Measurements from ENCODE around the gene PLAGL2. TPM values are rescaled to one million over a fixed set of nuclear protein-coding genes. Genes with fewer than 3 reads are reported as not detected.

PLAGL2 gene
- total RNA-seq, 1 experiment from 2014 or later, result 7.7 TPM

- peak; percentile 24 for DNase-seq (ENCODE audit: low read depth)
Observed at GRCh38 chr20:32231847-32232246, 24.3 kb upstream of the PLAGL2 start.

DNA sequence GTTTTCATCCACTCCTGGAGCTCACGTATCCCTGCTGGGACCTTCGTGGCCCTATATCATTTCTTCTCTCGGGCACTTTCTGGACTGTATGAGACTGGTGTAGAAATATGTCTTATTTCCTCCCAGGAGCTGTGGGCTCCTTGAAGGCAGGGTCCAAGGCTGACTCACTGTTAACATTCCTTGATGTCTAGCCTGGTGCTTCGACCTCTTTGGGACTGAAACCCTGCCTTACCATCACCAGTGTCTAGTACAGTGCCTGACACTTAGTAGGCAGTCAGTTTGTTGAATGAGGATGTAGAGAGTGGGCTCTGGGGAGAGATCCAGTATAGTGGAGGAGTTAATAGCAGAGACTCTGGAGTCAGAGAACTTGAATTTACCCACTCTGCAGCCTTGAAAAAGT is 23.7 kb upstream of the PLAGL2 start:
- DNase-seq (ENCODE audit: low read depth), result no peak

GRCh38 chr20:32230707-32231106 is 23.2 kb upstream of the PLAGL2 start:
- DNase-seq (ENCODE audit: low read depth), result no peak

DNA sequence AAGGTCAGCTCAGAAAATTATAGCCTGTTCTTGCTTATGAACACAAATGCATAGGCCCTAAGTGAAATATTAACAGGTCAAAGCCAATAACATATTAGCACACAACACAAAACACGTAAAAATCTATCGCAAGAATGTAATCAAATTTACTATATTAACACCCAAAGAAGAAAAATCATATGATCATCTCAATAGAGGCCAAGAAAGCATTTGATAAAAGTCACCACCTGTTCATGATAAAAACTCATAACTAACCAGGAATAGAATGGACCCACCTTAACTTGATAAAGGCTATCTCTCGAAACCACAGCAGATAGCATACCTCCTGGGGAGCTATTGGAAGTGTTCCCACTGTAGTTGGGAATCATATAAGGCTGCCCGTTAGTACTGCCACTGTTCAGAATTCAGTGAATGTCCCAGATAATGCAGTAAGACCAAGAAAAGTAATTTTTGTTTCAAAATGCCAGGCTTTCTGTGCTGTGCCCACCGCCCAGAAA is 21.8 kb upstream of the PLAGL2 start:
- no peak for DNase-seq (ENCODE audit: low read depth)

- no peak for DNase-seq (ENCODE audit: low read depth)
Observed at GRCh38 chr20:32227744-32228688, 20.5 kb upstream of the PLAGL2 start.

DNA sequence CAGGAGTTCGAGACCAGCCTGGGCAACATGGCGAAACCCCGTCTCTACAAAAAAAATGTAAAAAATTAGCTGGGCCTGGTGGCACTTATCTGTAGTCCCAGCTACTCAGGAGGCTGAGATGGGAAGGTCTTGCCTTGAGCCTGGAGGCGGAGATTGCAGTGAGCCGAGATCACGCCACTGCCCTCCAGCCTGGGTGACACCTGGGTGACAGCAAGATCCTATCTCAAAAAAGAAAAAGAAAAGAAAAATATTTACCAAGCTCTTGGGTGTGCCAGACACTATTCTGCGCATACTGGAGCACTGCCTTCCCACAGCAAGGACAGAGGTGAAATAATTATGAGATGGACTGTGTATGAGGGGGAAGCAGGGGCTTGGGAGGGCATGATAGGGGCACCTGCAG is 19.8 kb upstream of the PLAGL2 start:
- no peak for DNase-seq (ENCODE audit: low read depth)

DNA sequence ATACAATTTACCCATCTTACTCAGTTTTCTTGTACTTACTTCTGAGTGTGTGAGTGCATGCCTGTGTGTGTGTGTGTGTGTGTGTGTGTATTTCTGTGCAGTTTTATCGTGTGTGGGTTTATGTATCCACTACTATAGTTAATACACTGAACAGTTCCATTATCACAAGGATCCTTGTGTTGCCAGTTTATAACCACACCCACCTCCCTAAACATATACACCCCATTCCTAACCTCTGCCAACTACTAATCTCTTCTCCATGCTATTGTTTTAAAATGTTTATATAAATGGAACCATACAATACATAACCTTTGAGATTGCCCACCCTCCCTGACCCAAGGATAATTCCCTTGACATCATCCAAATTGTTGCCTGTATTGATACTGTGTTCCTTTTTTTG is 18.8 kb upstream of the PLAGL2 start:
- no peak for DNase-seq (ENCODE audit: low read depth)

DNA sequence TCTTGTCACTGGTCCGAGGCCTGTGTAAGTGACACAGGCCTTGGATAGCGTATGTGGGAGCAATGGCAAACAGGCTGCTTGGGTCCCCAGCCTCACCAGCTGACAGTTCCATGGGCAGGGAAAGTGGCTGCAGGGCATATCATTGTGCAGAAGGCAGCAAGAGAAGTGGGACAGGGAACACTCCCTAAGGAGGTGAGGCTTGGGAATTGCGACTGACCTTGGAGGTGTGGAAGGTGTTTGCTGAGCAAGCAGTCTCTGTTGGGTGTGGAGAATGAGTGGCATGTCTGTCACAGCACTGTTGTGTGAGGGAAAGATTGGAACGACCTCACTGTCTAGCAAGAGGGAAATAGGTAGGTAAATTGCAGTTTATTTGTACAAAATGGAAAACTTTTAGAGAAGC is 16.9 kb upstream of the PLAGL2 start:
- no peak for DNase-seq (ENCODE audit: low read depth)

GRCh38 chr20:32218156-32218900 is 10.8 kb upstream of the PLAGL2 start:
- DNase-seq (ENCODE audit: low read depth), result no peak

- no peak for DNase-seq (ENCODE audit: low read depth)
Observed at GRCh38 chr20:32216179-32217142, 8.9 kb upstream of the PLAGL2 start.

DNA sequence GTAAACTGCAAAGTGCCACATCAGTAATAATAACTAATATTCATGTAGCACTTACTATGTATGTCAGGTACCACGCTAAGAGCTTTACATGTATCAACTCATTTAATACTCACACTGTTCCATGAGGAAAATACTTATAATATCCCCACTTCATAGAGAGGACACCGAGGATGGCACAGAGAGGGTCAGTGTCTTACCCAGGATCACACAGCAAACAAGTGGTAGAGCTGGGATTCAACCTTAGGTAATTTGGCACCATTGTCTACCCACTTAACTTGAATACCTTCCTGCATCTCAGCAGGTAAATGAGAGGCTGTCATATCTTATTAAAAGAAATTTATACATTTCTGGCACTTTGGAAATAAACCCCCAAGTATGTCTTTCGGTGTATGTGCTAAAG is 8.2 kb upstream of the PLAGL2 start:
- no peak for DNase-seq (ENCODE audit: low read depth)

GRCh38 chr20:32215147-32215546 is 7.6 kb upstream of the PLAGL2 start:
- DNase-seq (ENCODE audit: low read depth), result no peak

DNA sequence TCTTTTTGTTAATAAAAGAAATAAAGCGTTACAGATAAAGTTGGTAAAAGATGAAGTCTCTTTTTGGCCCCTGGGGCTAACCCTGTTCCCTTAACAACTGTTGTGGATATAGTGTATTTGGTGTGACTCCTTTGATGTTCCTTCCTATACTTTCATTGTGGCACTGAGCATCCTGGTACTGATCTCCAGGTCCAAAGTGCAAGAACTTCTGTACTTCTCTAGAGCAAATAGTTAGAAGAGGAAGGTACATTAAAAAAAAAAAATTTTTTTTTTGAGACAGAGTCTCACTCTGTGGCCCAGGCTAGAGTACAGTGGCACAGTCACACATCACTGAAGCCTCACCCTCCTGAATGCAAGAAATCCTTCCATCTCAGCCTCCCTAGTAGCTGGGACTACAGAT is 6.3 kb upstream of the PLAGL2 start:
- DNase-seq (ENCODE audit: low read depth), result no peak

- no peak for DNase-seq (ENCODE audit: low read depth)
Observed at GRCh38 chr20:32209850-32210605, 2.5 kb upstream of the PLAGL2 start.

DNA sequence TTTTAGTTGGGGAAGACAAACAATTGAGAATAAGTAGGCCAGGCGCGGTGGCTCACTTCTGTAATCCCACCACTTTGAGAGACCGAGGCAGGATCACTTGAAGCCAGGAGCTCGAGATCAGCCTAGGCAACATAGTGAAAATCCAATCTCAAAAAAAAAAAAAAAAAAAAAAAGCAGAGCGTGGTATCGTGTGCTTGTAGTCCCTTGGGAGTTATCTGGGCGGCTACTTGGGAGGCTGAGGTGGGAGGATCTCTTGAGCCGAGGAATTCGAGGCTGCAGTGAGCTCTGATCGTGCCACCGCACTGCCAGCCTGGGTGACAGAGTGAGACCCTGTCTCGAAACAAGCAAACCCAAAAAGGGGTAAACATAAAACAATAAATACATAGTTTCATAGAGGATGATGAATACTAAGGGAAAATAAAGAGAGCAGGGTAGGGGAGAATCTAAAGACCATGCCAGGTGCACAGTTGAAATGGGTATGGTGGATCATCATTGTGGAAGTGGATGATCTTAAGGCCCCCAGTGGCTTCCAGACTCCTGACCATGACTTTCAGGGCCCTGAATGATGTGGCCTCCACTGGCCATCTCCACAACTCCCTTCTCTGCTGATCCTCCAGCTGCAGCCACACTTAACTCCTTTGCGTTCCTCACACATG is 1.1 kb upstream of the PLAGL2 start:
- no peak for DNase-seq (ENCODE audit: low read depth)

DNA sequence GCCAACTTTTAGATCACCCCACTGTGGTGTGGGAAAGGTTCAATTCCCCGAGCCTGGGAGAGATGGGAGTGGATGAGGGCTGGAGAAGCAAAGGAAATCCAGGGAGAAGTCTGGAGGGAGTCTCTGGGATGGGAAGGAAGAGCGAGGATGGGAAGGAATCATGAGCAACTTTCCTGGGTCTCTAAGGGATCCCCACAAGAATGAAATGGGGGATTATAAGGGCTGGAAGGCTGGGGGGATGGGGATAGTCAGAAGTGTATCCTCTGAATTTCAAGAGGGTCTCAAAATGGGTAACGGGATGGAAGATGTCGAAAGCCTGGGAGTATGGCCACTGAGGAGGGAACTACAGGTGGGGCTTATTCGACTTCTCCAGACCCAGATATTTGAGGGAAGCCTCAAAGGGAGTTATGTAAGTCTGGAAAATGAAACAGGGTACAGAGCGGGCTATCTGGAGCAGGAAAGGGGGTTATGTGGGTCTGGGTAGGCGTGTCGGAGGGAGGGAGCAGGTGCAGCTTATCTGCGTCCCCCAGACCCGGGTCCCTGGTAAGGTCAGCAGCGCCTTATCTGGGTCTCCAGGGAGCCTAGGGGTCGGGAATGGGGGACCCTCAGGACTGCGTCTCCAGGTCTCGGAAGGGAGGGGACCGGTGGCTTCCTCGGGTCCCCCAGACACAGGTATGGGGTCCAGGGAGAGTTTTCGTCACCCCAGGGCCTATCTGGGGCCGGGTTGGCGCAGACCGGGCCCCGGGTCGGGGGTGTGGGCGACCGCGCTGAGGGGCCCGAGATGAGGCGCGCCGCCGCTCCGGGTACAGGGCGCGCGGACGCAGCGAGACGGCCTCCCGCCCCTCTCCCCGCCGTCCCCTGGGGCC is 550 bp downstream of the PLAGL2 start:
- DNase-seq (ENCODE audit: low read depth), result peak; percentile 19

DNA sequence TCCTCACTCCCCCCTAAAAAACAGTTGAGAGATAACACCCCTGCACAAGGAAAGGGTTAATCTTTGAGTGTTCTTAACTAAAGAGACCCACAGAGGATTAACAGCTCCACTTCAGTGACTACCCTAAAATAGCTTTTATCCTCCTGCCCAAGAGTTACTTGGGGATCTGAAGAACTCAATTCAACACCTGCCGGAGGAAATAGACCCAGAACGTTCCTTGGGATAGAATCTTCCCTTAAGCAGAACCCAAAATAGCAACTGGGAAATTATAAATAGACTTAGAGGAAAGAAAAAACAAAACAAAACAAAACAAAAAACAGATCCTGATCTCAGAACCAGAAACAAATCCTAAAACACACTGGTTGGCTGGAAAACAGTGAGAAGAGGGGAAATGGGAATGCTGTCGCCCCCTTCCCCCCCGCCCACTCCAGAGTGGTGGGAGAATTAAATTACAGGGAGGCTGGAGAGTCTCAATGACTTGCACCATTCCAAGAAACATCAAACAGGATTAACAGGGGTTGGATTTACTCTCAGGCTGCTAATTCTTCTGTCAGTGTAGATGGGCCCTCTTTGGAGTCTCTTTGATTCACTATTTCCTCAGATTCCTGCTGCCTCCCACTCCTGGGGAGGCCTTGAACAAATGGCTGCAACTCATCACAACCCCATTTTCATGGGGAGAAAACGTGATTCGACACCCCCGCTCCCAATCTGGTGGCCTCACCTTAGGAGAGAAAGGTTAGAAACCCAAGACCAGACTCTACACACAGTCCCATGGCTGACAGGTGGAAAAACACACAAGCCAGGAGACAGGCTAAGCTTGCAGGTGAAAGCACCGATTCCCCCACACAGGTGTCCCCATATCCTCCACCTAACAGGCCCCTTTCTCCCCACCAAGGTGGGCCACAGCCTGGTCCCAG is 1.4 kb downstream of the PLAGL2 start:
- DNase-seq (ENCODE audit: low read depth), result no peak

GRCh38 chr20:32205110-32205842 is 2.3 kb downstream of the PLAGL2 start:
- no peak for DNase-seq (ENCODE audit: low read depth)
